K562 (cell line): ENCODE measurements around the gene ATG7. TPM values are rescaled to one million over a fixed set of nuclear protein-coding genes. Genes with fewer than 3 reads are reported as not detected.
A peak's percentile ranks its signal among the peaks of the same experiment; 100 is the strongest.

ENCODE experiments used
- CBX2 ChIP-seq: fragments of 200-600 bp; sonication (generic); IDR thresholded peaks from one replicate; pipeline ENCODE4 v1.6.1; 2012; ENCODE audit warnings: mild to moderate bottlenecking, low read length, inconsistent platforms; ENCODE audit not compliant: insufficient read depth, poor library complexity, severe bottlenecking
- DLX4 ChIP-seq: fragments of 250-450 bp; sonication (Bioruptor Pico); IDR thresholded peaks from 2 replicates; pipeline ENCODE4 v1.6.1; 2021; ENCODE audit warnings: mild to moderate bottlenecking
- EP400 ChIP-seq: fragments of 450-650 bp; IDR thresholded peaks from 2 replicates; pipeline ENCODE4 v1.6.1; 2017; ENCODE audit warnings: antibody characterized with exemption, mild to moderate bottlenecking, moderate library complexity
- HMGXB4 ChIP-seq: sonication (generic); formaldehyde crosslinking; IDR thresholded peaks from 2 replicates; pipeline ENCODE4 v1.8.1; 2023; ENCODE audit warnings: mild to moderate bottlenecking, missing genetic modification reagents
- MEF2A ChIP-seq: IDR thresholded peaks from 2 replicates; pipeline ENCODE4 v1.6.1; 2011; ENCODE audit warnings: low read depth, mild to moderate bottlenecking, low read length, moderate library complexity; ENCODE audit not compliant: control insufficient read depth
- MNT ChIP-seq, 2 experiments: fragments of 450-650 bp; conservative IDR thresholded peaks; 2 replicates each; pipeline ENCODE4 v1.6.1; 2017; ENCODE audit warnings: mild to moderate bottlenecking in 2 of 2, moderate library complexity in 2 of 2
- NFYB ChIP-seq: IDR thresholded peaks from 2 replicates; pipeline ENCODE4 v1.6.1; 2011; ENCODE audit warnings: mild to moderate bottlenecking, moderate library complexity; ENCODE audit not compliant: insufficient read length; ENCODE audit errors: extremely low read depth
- PPARD ChIP-seq: fragments of 250-450 bp; sonication (Bioruptor Pico); IDR thresholded peaks from 2 replicates; pipeline ENCODE4 v1.8.0; 2022; ENCODE audit warnings: inconsistent platforms, mild to moderate bottlenecking, moderate library complexity
- PURB ChIP-seq: sonication (generic); formaldehyde crosslinking; IDR thresholded peaks from 2 replicates; pipeline ENCODE4 v1.9.0; 2021; ENCODE audit warnings: low read depth, mild to moderate bottlenecking, missing genetic modification reagents
- SAFB ChIP-seq: fragments of 200-400 bp; formaldehyde crosslinking; IDR thresholded peaks from 2 replicates; pipeline ENCODE4 v1.6.1; 2017; ENCODE audit warnings: low read depth, low read length, borderline replicate concordance
- SRSF1 ChIP-seq: fragments of 200-400 bp; formaldehyde crosslinking; IDR thresholded peaks from 2 replicates; pipeline ENCODE4 v1.6.1; 2017; ENCODE audit warnings: mild to moderate bottlenecking, low read depth, low read length, moderate library complexity
- XRCC3 ChIP-seq: fragments of 450-650 bp; IDR thresholded peaks from 2 replicates; pipeline ENCODE4 v1.6.1; 2017; ENCODE audit warnings: mild to moderate bottlenecking, moderate library complexity
- ZBTB5 ChIP-seq: fragments of 450-650 bp; IDR thresholded peaks from 2 replicates; pipeline ENCODE4 v1.6.1; 2017; ENCODE audit warnings: antibody characterized with exemption
- ZBTB8A ChIP-seq: fragments of 450-650 bp; IDR thresholded peaks from 2 replicates; pipeline ENCODE4 v1.6.1; 2018; ENCODE audit warnings: mild to moderate bottlenecking, moderate library complexity; ENCODE audit not compliant: partially characterized antibody
- ZC3H4 ChIP-seq: sonication (generic); formaldehyde crosslinking; IDR thresholded peaks from 2 replicates; pipeline ENCODE4 v1.9.0; 2021; ENCODE audit warnings: missing genetic modification reagents, borderline replicate concordance
- ZFPM2 ChIP-seq: fragments of 250-450 bp; sonication (Bioruptor Pico); IDR thresholded peaks from 2 replicates; pipeline ENCODE4 v1.5.1; 2022; ENCODE audit warnings: mild to moderate bottlenecking
- ZNF133 ChIP-seq: fragments of 250-450 bp; sonication (Bioruptor Pico); IDR thresholded peaks from 2 replicates; pipeline ENCODE4 v1.4.0; 2020; ENCODE audit warnings: mild to moderate bottlenecking
- ZNF184 ChIP-seq: sonication (generic); formaldehyde crosslinking; IDR thresholded peaks from 2 replicates; pipeline ENCODE4 v1.5.0; 2020; ENCODE audit warnings: missing genetic modification reagents
- ZNF436 ChIP-seq: fragments of 250-450, 450-650 bp; sonication (Bioruptor Pico); formaldehyde crosslinking; IDR thresholded peaks from 2 replicates; pipeline ENCODE4 v1.7.0; 2020; ENCODE audit warnings: mild to moderate bottlenecking
- ZNF511 ChIP-seq: sonication (generic); formaldehyde crosslinking; IDR thresholded peaks from 2 replicates; pipeline ENCODE4 v1.8.0; 2022; ENCODE audit warnings: mild to moderate bottlenecking, missing genetic modification reagents
- ZNF589 ChIP-seq: fragments of 200-800 bp; sonication (Bioruptor generic); IDR thresholded peaks from 2 replicates; pipeline ENCODE4 v1.6.1; 2016; ENCODE audit warnings: low read depth, missing genetic modification characterization, missing compliant biosample characterization
- polyA plus RNA-seq, 8 experiments: library from polyadenylated mRNA; depleted of rRNA in 4 of 8; stranded (reverse) in 5 of 8; unstranded in 3 of 8; fragments of >200 nt; fragmentation: Nextera tagmentation in 2 of 8; fragmentation: Illumina TruSeq in 1 of 8; extraction: Ambion mirVana in 2 of 8; extraction: Trizol in 1 of 8; gene quantifications; 2 replicates each; pipeline versions ENCODE4 v1.2.1 to v1.2.3, GENCODE V29; 2011 to 2014; ENCODE audit warnings: inconsistent platforms in 1 of 8, missing spikeins in 1 of 8
- total RNA-seq, 7 experiments: library from RNA; depleted of rRNA in 6 of 7; stranded (reverse); fragments of >200 nt in 6 of 7; fragmentation: Illumina TruSeq in 2 of 7; extraction: Trizol in 2 of 7; gene quantifications; 2 replicates each; pipeline versions ENCODE4 v1.2.1 to v1.2.3, GENCODE V29; 2011 to 2021; ENCODE audit warnings: low replicate concordance in 1 of 7

Gene ATG7
- total and polyA plus RNA-seq, 9 of the 15 experiments (the other 6 are each of a cell fraction or from before 2014, with no cell fraction given) = 18.3 to 45.3 (median 33.6) TPM

GRCh38 chr3:11271986-11272904 lies at the start of gene ATG7 (continued):
- TF ChIP-seq SAFB (no peak), MNT (conservative IDR thresholded peaks at IDR 0.05) (peak; percentile 92 to 96), ZBTB8A (no peak), DLX4 (no peak), ZNF436 (CRISPR knock-in tag) (no peak), HMGXB4 (CRISPR knock-in tag) (no peak), PURB (no peak), CBX2 (no peak), ZFPM2 (CRISPR knock-in tag) (no peak), XRCC3 (no peak), ZNF511 (CRISPR knock-in tag) (peak; percentile 92), EP400 (peak; percentile 89), ZNF133 (CRISPR knock-in tag) (no peak), ZNF184 (CRISPR knock-in tag) (no peak), PPARD (CRISPR knock-in tag) (no peak), ZNF589 (CRISPR knock-in tag) (no peak), SRSF1 (no peak), NFYB (no peak), MEF2A (no peak), ZC3H4 (no peak), ZBTB5 (no peak)
